PC-3 (cell line): ENCODE results near the gene MAPKBP1.

Source experiments
- EZH2 ChIP-seq: fragments of 300-600 bp; sonication (generic); IDR thresholded peaks from one replicate; pipeline ENCODE4 v1.6.1; 2017; ENCODE audit warnings: antibody characterized with exemption, mild to moderate bottlenecking, low read length; ENCODE audit not compliant: unreplicated experiment
- TF ChIP-seq, protein P1 (sequence below): fragments of 300-600 bp; sonication (generic); conservative IDR thresholded peaks from 2 replicates; pipeline ENCODE4 v1.5.1; 2017; ENCODE audit warnings: antibody characterized with exemption, low read depth, mild to moderate bottlenecking, low read length

DNA sequence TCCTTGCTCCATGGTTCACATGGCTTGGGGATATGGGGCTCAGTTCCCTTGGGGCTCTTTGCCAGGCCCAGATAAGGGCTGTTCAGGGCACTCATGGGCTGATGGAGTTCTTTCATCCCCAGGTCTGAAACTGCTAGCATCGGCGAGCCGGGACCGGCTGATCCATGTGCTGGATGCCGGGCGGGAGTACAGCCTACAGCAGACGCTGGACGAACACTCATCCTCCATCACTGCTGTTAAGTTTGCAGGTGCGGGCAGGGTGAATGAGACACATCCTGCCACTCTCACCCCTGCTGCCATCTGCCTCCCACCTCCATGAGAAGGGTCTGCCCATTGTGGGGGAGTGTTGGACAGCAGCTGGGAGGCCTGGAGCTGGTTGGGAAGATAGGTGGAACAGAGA lies 42.5 kb downstream of the MAPKBP1 start:
- no peak for TF ChIP-seq EZH2
- TF ChIP-seq, protein P1, sequence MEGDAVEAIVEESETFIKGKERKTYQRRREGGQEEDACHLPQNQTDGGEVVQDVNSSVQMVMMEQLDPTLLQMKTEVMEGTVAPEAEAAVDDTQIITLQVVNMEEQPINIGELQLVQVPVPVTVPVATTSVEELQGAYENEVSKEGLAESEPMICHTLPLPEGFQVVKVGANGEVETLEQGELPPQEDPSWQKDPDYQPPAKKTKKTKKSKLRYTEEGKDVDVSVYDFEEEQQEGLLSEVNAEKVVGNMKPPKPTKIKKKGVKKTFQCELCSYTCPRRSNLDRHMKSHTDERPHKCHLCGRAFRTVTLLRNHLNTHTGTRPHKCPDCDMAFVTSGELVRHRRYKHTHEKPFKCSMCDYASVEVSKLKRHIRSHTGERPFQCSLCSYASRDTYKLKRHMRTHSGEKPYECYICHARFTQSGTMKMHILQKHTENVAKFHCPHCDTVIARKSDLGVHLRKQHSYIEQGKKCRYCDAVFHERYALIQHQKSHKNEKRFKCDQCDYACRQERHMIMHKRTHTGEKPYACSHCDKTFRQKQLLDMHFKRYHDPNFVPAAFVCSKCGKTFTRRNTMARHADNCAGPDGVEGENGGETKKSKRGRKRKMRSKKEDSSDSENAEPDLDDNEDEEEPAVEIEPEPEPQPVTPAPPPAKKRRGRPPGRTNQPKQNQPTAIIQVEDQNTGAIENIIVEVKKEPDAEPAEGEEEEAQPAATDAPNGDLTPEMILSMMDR, result no peak
